OCI-LY7 (cell line): Measurements from ENCODE around the gene RHOXF1.

ENCODE experiments used
- EZH2phosphoT487 ChIP-seq: fragments of 200-600 bp; sonication (generic); IDR thresholded peaks from 2 replicates; pipeline ENCODE4 v1.6.1; 2018; ENCODE audit warnings: low read depth, borderline replicate concordance, mild to moderate bottlenecking, mixed run types, antibody characterized with exemption, low read length, moderate library complexity, mixed read lengths
- TF ChIP-seq, protein P1 (sequence below): fragments of 200-600 bp; sonication (generic); conservative IDR thresholded peaks from 2 replicates; pipeline ENCODE4 v1.5.1; 2014; ENCODE audit warnings: mild to moderate bottlenecking, antibody characterized with exemption, low read length, moderate library complexity, mixed read lengths

- TF ChIP-seq, protein P1, sequence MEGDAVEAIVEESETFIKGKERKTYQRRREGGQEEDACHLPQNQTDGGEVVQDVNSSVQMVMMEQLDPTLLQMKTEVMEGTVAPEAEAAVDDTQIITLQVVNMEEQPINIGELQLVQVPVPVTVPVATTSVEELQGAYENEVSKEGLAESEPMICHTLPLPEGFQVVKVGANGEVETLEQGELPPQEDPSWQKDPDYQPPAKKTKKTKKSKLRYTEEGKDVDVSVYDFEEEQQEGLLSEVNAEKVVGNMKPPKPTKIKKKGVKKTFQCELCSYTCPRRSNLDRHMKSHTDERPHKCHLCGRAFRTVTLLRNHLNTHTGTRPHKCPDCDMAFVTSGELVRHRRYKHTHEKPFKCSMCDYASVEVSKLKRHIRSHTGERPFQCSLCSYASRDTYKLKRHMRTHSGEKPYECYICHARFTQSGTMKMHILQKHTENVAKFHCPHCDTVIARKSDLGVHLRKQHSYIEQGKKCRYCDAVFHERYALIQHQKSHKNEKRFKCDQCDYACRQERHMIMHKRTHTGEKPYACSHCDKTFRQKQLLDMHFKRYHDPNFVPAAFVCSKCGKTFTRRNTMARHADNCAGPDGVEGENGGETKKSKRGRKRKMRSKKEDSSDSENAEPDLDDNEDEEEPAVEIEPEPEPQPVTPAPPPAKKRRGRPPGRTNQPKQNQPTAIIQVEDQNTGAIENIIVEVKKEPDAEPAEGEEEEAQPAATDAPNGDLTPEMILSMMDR: no peak
- no peak for TF ChIP-seq EZH2phosphoT487
Measured at GRCh38 chrX:120115438-120115963, at the start of gene RHOXF1.
